NT2/D1 (cell line): ENCODE data around the gene SMIM36.
A peak's percentile ranks its signal among the peaks of the same experiment; 100 is the strongest.
"Not testable (repeated sequence)": the region's sequence is repeated elsewhere in the genome, so short reads cannot be mapped to it uniquely, and the experiment has no call there.

Experiments
- DNase-seq: peaks from one replicate; pipeline ENCODE4 v3.0.0-alpha.2; 2011; ENCODE audit warnings: low read depth, low spot score
- H3K27me3 ChIP-seq: 2 replicates; pipeline ENCODE4 v1.6.0; 2011; ENCODE audit warnings: mild to moderate bottlenecking; ENCODE audit not compliant: insufficient read length, insufficient read depth
- H3K36me3 ChIP-seq: 2 replicates; pipeline ENCODE4 v1.6.1; 2011; ENCODE audit warnings: mild to moderate bottlenecking, low read length, mixed read lengths; ENCODE audit not compliant: insufficient read depth, insufficient read length
- H3K4me1 ChIP-seq: 2 replicates; pipeline ENCODE4 v1.5.1; 2011; ENCODE audit not compliant: insufficient read depth, insufficient read length
- H3K4me3 ChIP-seq: 2 replicates; pipeline ENCODE4 v1.5.1; 2011; ENCODE audit warnings: low read depth; ENCODE audit not compliant: insufficient read length
- H3K9ac ChIP-seq: 2 replicates; pipeline ENCODE4 v1.6.0; 2011; ENCODE audit warnings: low read depth; ENCODE audit not compliant: insufficient read length
- H3K9me3 ChIP-seq: 2 replicates; pipeline ENCODE4 v1.5.1; 2011; ENCODE audit warnings: mild to moderate bottlenecking, low read length; ENCODE audit not compliant: insufficient read depth
- SUZ12 ChIP-seq: IDR thresholded peaks from 2 replicates; pipeline ENCODE4 v1.6.1; 2011; ENCODE audit not compliant: insufficient read length, insufficient read depth; ENCODE audit errors: extremely low read depth
- YY1 ChIP-seq: IDR thresholded peaks from 2 replicates; pipeline ENCODE4 v1.6.1; 2011; ENCODE audit not compliant: insufficient read length, insufficient read depth
- ZNF274 ChIP-seq: IDR thresholded peaks from 2 replicates; pipeline ENCODE4 v1.6.1; 2011; ENCODE audit warnings: mild to moderate bottlenecking, low read depth, low read length

The SMIM36 gene

DNA sequence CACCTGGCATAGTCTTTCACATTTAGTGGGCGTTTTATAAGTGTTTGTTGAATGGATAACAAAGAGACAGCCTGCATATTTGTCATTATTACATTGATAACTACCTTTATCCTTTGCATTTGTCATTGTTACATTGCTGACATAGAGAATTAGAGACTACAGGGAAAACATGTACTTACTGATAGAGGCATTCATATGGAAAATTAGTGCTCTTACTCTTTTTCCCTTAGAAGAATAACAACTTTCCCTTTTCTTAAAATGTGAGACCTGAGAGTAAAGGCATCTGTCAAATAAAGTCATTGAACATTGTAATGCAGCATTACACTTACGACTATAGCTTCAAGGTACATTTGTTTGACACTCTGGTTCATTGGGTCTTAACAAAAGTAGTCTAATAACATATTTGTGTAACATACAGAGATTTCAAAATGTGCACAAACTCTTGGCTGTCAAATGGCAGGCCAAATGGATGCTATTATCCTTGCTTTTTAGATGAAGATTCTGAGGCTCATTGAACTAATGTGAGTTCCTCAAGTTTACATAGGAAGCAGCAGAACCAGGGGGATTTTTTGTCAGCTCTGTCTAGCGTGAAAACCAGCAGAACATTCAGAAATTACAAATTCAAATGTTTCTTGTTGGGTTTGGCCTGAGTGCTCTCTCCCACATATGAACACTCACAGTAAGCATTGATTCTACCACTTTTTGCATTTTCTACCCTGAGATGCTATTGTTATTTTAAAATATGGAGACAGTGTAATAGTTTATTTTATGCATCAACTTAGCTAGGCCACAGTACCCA is 28.5 kb downstream of the SMIM36 start:
- no peaks in the 10 kb centered on the region for H3K9me3 ChIP-seq
- H3K27me3 ChIP-seq = no peaks in the 10 kb centered on the region
- no peaks in the 10 kb centered on the region for H3K36me3 ChIP-seq
- no peak for DNase-seq
- no peaks in the 10 kb centered on the region for H3K4me1 ChIP-seq
- H3K4me3 ChIP-seq = no peak overlapping the region
- TF ChIP-seq SUZ12 = no peak
- no peak for TF ChIP-seq YY1
- no peak for TF ChIP-seq ZNF274
- no peak overlapping the region for H3K9ac ChIP-seq

DNA sequence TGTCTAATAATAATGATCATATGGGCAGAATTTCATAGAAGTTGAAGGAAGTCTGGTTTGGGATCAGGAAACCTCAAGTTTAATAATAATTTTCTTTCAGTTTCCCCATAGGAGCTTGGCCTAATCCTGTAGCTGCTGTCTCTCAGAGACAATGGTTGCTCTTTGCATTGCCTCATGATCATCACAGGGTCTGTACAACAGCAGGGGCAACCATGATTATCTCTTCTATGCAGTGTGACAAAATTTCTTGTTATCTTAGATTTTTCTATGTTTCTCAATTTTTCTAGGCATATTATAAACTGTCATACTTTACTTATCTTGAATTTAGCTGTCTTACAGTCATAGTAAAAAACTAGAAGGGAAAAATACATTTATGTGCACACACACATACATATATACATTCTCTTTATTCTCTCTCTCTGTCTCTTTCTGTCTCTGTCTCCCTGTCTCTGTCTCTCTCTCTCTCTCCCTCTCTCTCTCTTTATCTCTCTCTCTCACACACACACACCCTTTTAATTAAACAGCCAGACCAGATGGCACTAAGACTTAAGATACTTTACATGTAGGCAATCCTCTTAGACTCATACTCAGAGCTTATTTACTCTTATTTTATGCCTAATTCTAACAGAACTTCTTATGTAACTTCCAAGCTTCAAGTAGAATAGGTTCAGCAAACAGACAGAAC is 30.5 kb downstream of the SMIM36 start:
- no peak for TF ChIP-seq YY1
- DNase-seq = no peak
- H3K9ac ChIP-seq = no peak overlapping the region

DNA sequence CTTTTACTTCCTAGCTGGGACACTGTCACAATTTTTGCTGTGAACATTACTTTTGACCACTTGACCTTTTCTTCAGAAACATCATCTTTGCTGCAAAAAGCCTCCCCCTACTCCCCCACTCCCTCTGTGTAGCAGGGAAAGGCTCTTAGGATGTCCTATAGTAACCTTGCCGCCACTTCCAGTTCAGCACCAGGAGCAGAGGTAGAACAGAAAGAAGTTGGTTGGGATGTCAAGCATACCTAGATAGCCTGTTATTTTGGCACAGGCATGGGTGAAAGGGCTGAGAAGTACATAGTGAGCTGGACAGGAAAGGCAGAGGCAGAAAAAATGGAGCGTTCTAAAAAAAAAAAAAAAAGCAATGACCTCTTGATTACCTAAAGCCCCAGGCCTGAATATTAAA is 31.3 kb downstream of the SMIM36 start:
- Histone ChIP-seq H3K27me3 (no peaks in the 10 kb centered on the region), H3K4me1 (no peaks in the 10 kb centered on the region), H3K4me3 (no peak overlapping the region), H3K9me3 (peaks cover 4% of the 10 kb centered on the region; the same call in 1 of the 2 replicates), H3K9ac (no peak overlapping the region), H3K36me3 (no peaks in the 10 kb centered on the region)
- DNase-seq = no peak
- no peak for TF ChIP-seq ZNF274
- TF ChIP-seq YY1 = no peak
- no peak for TF ChIP-seq SUZ12

More for the DNA sequence above, 30.5 kb downstream of the SMIM36 start:
- Histone ChIP-seq H3K4me1 (no peaks in the 10 kb centered on the region), H3K4me3 (no peak overlapping the region), H3K36me3 (no peaks in the 10 kb centered on the region), H3K9me3 (no peaks in the 10 kb centered on the region; the same call in 1 of the 2 replicates), H3K27me3 (no peaks in the 10 kb centered on the region)

DNA sequence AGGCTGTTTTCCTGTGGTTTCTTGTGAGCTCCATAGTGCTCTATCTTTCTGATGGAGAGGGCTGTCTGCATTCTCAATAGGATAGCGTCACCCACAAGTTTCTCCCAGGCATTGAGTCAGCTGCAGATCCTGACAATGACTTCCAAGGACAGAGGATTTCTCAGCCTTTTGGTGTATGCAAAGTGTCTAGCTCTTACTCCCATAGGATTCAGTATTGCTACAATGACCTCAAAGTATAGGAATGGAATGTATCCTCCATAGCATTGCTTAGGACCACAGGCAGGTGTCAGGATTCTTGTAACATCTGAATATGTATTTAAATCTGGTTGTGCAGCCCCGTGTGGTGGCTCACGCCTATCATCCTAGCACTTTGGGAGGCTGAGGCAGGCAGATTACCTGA is 32.3 kb downstream of the SMIM36 start:
- no peak overlapping the region for H3K9ac ChIP-seq
- DNase-seq = peak; percentile 9
- H3K9me3 ChIP-seq = peaks cover 5% of the 10 kb centered on the region; the same call in 1 of the 2 replicates
- H3K4me1 ChIP-seq = no peaks in the 10 kb centered on the region
- no peak overlapping the region for H3K4me3 ChIP-seq
- TF ChIP-seq YY1 = no peak
- TF ChIP-seq SUZ12 = no peak
- no peak for TF ChIP-seq ZNF274
- no peaks in the 10 kb centered on the region for H3K36me3 ChIP-seq
- H3K27me3 ChIP-seq = no peaks in the 10 kb centered on the region

DNA sequence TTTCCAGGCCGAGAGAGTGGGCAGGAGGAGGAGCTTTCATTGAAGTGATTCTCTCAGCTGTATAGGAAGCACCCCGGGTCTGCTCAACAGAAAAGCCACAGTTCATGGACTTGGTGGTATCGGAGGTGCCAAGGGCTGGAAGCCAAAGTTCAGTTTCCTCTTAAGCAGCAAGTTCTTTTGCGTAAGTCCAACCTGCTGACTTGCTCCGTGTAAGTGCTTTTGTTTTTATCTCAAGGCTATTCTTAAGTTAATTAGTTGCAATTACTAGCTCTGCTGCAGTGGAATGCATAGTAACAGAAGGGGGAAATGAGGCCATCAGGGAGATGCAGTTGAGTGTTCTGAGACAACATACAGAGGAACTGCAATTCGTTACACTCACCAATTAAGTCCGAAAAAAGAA is 44.6 kb downstream of the SMIM36 start:
- Histone ChIP-seq H3K36me3 (no peaks in the 10 kb centered on the region), H3K9me3 (peaks cover 32% of the 10 kb centered on the region; the same call in 1 of the 2 replicates), H3K27me3 (no peaks in the 10 kb centered on the region), H3K4me1 (no peaks in the 10 kb centered on the region), H3K9ac (no peak overlapping the region), H3K4me3 (no peak overlapping the region)
- no peak for TF ChIP-seq SUZ12
- no peak for TF ChIP-seq ZNF274
- TF ChIP-seq YY1 = no peak
- peak; percentile 59 for DNase-seq

DNA sequence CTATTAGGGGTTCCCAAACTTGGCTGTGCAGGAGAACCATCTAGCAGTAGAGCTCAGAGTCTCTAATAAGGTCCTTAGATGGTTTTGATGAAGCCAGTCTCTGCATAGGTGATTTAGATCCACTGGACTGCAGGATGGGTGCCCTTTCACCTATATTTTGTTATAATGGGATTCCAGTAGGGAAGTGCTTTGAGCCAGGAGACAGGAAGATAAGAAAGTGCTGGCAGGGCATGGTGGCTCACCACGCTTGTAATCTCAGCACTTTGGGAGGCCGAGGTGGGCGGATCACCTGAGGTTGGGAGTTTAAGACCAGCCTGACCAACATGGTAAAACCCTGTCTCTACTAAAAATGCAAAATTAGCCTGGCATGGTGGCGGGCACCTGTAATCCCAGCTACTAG is 45.5 kb downstream of the SMIM36 start:
- not testable (repeated sequence) for DNase-seq, H3K4me1 ChIP-seq, H3K9ac ChIP-seq, H3K27me3 ChIP-seq, H3K36me3 ChIP-seq, H3K4me3 ChIP-seq
- peaks cover 32% of the 10 kb centered on the region; the same call in 1 of the 2 replicates for H3K9me3 ChIP-seq

DNA sequence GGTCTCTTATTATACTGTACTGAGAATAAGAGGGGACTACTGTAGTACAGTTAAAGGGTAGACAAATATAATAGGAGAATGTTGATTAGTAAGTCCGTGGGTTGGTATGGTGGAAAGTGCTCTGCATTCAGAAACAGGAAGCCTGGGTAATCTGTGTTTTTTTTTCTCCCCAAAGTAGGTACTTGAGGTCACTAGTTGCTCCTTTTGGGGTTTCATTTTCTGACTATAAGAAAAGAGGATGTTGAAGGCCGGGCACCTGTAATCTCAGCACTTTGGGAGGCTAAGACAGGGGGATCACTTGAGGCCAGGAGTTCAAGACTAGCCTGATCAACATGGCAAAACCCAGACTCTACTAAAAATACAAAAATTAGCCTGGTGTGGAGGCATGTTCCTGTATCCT is 47.7 kb downstream of the SMIM36 start:
- TF ChIP-seq SUZ12 (no peak), YY1 (no peak), ZNF274 (no peak)
- H3K36me3 ChIP-seq = no peaks in the 10 kb centered on the region
- no peaks in the 10 kb centered on the region for H3K27me3 ChIP-seq
- DNase-seq = no peak
- no peaks in the 10 kb centered on the region for H3K4me1 ChIP-seq
- peaks cover 13% of the 10 kb centered on the region; the same call in 1 of the 2 replicates for H3K9me3 ChIP-seq
- H3K9ac ChIP-seq = no peak overlapping the region
- no peak overlapping the region for H3K4me3 ChIP-seq
